Renal cortex interstitium (tissue), 15 donors: ENCODE measurements around the gene DNM1. TPM values are rescaled to one million over a fixed set of nuclear protein-coding genes. Genes with fewer than 3 reads are reported as not detected.
A peak's percentile ranks its signal among the peaks of the same experiment; 100 is the strongest.

Source experiments
- DNase-seq, 11 donors: peaks; one replicate each; pipeline ENCODE4 v3.0.0-alpha.2; 2013; ENCODE audit warnings: low read depth in 9 of 11, low spot score in 4 of 11; ENCODE audit errors: extremely low read depth in 1 of 11
- long read RNA-seq, 16 experiments: transcript quantifications; one replicate each; lab custom pipeline, GENCODE V29; 2026
- polyA plus RNA-seq, 3 donors: library from polyadenylated mRNA; unstranded; fragments of 120-200 nt; gene quantifications; one replicate each; pipeline ENCODE4 v1.2.1, GENCODE V29; 2013; ENCODE audit not compliant: insufficient read length in 3 of 3

DNM1 gene
- polyA plus RNA-seq: 100 to 1,000 TPM; 106 to 279 (median 123) TPM
- long read RNA-seq, donor 1: 0 reads
- long read RNA-seq, donor 2: 0 reads
- long read RNA-seq, donor 3, partial matches to known transcripts: 12 of 12 reads
- long read RNA-seq, donor 3, other reads (novel, unspliced or antisense): 0 of 12 reads
- long read RNA-seq, donor 4: 0 reads
- long read RNA-seq, donor 5: 0 reads
- long read RNA-seq, donor 6, partial matches to known transcripts: 34 of 34 reads
- long read RNA-seq, donor 6, other reads (novel, unspliced or antisense): 0 of 34 reads
- long read RNA-seq, donor 7, partial matches to known transcripts: 49 of 50 reads
- long read RNA-seq, donor 7, other reads (novel, unspliced or antisense): 0 of 50 reads
- long read RNA-seq, donor 8, partial matches to known transcripts: 11 of 13 reads
- long read RNA-seq, donor 8, other reads (novel, unspliced or antisense): 0 of 13 reads
- long read RNA-seq, donor 9: 0 reads
- long read RNA-seq, donor 10, partial matches to known transcripts: 14 of 14 reads
- long read RNA-seq, donor 10, other reads (novel, unspliced or antisense): 0 of 14 reads
- long read RNA-seq, donor 11, partial matches to known transcripts: 31 of 31 reads
- long read RNA-seq, donor 11, other reads (novel, unspliced or antisense): 0 of 31 reads
- long read RNA-seq, donor 12, partial matches to known transcripts: 0 of 1 reads
- long read RNA-seq, donor 12, other reads (novel, unspliced or antisense): 0 of 1 reads
- long read RNA-seq, donor 13: 0 reads
- long read RNA-seq, donor 14: 0 reads
- long read RNA-seq, donor 15, partial matches to known transcripts: 5 of 5 reads
- long read RNA-seq, donor 15, other reads (novel, unspliced or antisense): 0 of 5 reads
- long read RNA-seq, donor 16, partial matches to known transcripts: 40 of 40 reads
- long read RNA-seq, donor 16, other reads (novel, unspliced or antisense): 0 of 40 reads

DNA sequence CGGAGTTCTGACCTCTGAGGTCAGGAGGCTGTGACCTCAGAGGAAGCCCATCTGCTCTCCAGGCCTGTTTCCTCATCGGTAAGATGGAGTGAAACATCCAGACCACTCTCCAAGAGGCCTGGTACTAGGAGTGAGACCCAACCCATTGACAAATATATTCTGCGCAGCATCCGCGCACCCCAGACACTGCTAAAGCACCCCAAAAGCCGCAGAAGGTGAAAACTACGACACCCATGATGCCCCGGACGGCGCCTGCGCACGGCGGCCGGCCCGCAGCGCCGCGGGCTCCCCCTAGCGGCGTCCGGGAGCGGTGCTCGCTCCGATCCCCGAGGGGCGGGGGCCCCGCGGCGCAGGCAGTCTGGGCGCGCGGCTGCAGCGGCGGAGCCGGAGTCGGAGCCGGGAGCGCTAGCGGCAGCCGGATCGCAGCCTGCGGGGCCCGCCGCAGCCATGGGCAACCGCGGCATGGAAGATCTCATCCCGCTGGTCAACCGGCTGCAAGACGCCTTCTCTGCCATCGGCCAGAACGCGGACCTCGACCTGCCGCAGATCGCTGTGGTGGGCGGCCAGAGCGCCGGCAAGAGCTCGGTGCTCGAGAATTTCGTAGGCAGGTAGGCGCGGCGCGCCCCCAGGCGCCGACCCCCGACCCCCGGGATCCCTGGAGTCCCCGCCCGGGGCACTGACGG lies at the start of gene DNM1:
DNM1 (plus strand) TSS at position 356 of the 683 bp plus-strand sequence; CDS start at position 448, 92 bp downstream.
- DNase-seq: peak in 4 of 11 donors; percentile 54 to 71 (median 68)

GRCh38 chr9:128153947-128154695 lies 49.1 kb upstream of the DNM1 start:
- no peak for DNase-seq

DNA sequence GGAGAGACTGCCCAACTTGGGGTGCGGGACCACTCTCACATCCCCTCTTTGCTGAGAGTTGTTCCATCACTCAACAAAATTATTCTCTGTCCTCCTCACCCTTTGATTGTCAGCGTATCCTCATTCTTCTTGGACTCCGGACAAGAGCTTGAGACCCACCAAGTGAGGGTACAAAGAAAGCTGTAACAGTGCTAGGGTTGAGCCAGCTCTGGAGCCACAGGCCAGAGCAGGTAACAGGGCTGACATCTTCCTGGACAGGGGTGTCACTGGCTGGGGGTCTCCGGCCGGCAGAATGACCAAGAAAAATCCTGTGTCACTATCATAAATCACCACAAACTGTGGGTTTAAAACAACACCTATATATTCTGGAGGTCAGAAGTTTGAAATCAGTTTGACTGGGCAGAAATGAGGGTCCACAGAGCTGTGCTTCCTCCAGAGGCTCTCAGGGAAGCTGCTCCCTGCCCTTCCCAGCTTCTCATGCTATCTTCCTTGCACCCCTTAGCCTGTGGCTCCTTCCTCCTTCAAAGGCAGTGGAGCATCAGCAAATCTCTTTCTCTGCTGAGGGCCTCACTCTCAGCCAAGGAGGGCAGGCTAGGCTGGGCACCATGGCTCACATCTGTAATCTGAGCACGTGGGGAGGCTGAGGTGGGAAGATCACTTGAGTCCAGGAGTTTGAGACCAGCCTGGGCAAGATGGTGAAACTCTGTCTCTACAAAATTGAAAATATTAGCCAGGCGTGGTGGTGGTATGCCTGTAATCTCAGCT lies 47.3 kb upstream of the DNM1 start:
- DNase-seq: no peak

GRCh38 chr9:128159522-128159783 lies 43.7 kb upstream of the DNM1 start:
- DNase-seq: no peak

DNA sequence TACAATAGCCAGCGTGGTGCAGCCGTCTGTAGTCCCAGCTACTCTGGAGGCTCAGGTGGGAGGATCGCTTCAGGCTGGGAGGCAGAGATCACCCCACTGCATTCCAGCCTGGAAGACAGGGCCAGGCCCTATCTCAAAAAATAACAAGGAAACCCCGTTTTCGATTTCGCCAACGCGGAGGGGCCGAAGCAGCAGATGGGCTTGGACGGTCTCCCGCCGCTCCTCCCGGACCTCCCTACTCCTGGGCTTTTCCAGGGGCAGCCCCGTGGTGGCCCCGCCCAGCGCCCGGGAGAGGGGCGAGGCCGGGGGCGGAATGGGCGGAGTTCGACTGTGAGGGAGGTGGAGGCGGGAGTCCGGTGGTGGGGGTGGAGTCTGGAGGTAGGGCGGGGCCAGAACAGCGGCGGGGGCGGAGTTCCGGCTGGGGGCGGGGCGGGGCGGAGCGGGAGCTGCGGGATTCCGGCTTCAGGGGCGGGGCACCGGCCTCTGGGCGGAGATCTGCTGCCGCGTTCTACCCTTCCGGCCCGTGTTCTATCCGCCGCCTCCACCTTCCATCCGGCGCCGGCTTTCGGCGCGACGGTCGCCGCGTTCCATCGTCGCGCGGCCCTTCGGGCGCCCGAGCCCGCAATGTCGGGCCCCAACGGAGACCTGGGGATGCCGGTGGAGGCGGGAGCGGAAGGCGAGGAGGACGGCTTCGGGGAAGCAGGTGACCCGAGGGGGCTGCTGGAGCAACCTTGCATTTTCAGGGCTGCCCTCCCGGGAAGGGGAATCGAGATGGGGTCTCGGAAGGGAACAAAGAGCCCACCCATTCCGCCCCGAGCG lies 43.2 kb upstream of the DNM1 start, which contains the start of gene BBLN:
BBLN (plus strand) TSS at position 482 of the 819 bp plus-strand sequence; CDS start at position 625, 143 bp downstream.
- DNase-seq: peak; percentile 72 to 94 (median 89)

- no peak for DNase-seq
Measured at GRCh38 chr9:128160603-128160987, 42.6 kb upstream of the DNM1 start.

DNA sequence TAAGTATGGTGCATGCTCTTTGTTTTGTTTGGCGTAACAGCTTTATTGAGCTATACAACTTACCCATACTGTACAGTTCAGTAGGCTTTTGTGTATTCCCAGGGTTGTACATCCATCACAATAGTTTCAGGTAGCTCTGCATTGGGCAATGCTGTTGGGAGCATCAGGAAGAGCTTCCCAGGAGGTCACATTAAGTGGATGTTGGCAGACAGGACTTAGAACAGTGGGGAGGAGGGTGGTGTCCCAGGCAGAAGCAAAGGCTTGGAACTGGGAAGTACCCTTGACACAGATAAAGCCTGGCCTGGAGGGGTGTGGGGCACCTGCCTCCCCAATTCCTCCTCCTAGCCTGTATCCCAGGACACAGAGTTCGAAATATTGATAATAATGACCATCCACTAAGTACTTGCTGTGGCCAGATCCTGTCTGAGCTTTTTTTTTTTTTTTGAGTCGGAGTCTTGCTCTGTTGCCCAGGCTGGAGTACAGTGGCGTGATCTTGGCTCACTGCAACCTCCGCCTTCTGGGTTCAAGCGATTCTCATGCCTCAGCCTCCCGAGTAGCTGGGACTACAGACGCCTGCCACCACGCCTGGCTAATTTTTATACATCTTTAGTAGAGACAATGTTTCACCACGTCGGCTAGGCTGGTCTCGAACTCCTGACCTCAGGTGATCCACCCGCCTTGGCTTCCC lies 41.8 kb upstream of the DNM1 start:
- DNase-seq: no peak

DNA sequence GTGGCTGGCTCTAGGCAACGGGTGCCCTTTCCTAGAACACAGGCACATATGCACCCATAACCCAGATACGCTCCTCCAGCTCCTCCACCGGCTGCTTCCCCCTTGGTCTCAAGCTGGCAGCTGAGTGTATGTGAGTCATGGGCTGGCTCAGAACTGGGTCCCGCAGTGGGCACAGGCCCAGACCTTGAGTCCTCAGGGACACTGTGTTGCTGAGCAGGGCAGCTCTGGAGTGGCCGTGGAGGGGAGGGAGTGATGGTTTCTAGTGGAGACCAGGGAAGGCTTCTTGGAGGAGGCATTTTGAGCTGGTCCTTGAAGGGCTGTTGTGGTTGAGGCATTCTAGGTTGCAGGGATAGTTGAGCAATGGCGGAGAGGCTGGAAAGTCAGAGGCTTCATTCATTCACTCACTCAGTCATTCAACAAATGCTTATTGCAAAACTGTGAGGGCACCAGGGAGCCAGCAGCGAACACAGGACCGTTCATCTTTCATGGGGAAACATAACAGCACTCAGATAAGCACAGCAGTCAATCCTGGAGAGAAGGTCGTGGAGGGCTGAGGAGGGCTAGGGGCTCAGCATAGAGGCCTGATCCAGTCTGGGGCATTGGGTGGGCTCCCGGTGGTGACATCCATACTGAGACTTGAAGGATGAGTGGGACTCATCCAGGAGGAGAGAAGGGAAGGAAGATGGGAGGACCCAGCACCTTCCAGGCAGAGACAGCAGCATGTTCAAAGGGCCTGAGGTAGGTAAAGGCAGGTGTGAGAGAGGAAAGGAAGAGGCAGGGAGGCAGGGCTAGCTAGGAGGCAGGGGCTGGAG lies 40.8 kb upstream of the DNM1 start:
- DNase-seq: no peak

DNA sequence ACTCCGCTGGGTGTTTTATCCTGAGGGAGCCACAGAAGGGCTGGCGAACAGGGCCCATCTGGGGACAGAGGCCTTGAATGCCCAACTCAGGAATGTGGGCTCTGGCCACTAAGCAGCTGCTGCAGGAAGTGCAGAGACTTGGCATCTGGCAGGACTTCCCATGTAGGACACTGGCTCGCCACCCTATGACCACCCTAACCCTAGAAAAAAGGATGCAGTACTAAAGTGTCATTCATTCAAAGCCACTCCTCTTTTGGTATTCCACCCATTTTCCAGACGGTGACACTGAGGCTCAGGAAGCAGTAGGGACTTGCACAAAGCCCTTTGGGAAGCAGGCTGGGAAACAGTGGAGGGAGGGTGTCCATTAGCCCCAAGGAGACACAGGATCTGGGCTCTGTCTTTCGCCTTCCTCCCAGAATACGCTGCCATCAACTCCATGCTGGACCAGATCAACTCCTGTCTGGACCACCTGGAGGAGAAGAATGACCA lies 40.1 kb upstream of the DNM1 start:
- DNase-seq: no peak

DNA sequence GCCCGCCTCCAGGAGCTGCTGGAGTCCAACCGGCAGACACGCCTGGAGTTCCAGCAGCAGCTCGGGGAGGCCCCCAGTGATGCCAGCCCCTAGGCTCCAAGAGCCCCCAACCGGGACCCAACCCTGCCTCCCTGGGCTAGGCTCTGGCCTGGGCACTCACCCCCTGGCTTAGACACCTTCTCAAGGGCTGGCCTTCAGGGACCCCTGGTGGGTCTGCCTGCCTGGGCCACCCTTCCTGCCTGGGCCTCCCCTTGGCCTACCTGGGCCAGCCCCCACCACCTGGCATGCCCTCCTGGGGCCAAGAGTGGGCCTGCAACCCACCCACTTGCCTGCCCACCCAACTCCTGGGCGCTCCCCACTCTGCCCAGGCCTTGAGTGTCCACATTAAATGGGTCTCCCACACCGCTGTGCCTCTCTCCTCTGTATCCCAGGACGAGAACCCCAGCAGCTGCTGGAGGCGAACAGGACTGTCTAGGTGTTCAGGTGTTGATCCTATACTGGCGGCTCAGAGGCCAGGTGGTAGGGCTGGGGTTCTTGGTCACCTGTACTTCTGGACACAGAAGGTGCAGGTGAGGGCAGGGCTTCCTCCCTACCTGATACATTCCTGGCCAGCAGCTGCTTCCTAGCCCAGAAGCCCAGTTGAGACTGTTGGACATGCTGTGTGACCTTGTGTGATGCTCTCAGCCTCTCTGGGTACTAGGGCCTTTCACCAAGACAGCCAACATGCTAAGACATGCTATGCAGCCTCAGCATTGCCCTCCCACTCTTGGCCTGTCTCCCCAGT lies 39.5 kb upstream of the DNM1 start:
- DNase-seq: no peak

- DNase-seq: no peak
Measured at GRCh38 chr9:128164307-128164885, 38.8 kb upstream of the DNM1 start.

- DNase-seq: no peak
Measured at GRCh38 chr9:128166169-128166568, 37.0 kb upstream of the DNM1 start.

DNA sequence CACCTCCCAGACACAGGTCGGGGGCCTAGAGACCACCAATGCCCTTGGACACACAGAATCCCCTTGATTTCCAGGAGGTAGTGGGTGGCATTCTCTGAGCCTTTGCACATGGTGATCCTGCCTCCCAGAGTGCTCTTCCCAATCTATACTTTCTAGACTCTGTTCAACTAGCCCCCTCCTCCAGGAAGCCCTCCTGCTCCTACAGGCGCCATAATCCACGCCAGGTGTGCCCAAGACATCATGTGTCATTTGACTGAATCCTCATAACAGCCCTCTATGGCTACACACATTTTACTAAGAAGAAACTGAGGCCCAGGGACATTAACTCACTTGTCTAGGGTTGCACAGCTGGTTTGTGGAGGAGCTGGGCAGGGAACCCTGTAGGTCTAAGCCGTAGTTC lies 36.0 kb upstream of the DNM1 start:
- DNase-seq: no peak

DNA sequence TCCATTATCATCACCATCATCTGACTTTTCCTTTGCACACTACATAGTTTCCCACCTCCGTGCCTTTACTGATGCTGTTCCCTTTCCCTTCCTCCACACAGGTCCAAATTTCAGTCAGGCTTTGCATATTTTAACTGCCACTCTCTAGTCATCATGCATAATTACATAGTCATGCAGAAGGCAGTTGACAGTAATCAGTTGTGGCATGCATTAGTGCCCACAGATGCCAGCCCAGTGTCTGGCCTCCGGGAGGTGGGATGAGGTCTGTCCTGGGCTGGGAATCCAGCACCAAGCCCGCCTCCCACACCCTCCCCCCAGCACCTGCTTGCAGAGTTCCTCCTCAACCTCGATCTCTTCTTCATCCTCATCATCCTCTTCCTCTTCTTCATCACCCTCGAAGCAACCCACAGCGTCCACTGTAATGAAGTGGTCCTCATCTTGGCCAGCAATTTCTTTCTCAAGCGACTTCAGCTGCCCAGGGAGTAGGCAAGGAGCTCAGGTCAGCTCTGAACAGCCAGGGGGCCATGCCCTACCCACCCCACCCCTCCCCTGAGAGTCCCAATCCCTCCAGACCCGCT lies 34.4 kb upstream of the DNM1 start:
- DNase-seq: no peak
